Neuronal stem cell (in vitro differentiated cells): ENCODE data around the gene RMI2.

ENCODE experiments used
- DNase-seq: peaks from one replicate; pipeline ENCODE4 v3.0.0-alpha.2; 2013; ENCODE audit warnings: low spot score
- H2AFZ ChIP-seq: one replicate; pipeline ENCODE4 v1.6.1; 2013; ENCODE audit warnings: mild to moderate bottlenecking, low read length, inconsistent platforms
- H2AK5ac ChIP-seq: 2 replicates; pipeline ENCODE4 v1.6.1; 2013; ENCODE audit warnings: low read depth, mild to moderate bottlenecking, inconsistent platforms, low read length, moderate library complexity, mixed read lengths
- H2BK120ac ChIP-seq: 2 replicates; pipeline ENCODE4 v1.6.1; 2013; ENCODE audit warnings: low read depth, mild to moderate bottlenecking, inconsistent platforms, low read length, moderate library complexity, mixed read lengths
- H2BK12ac ChIP-seq: one replicate; pipeline ENCODE4 v1.6.1; 2013; ENCODE audit warnings: low read length, inconsistent platforms
- H2BK15ac ChIP-seq: 2 replicates; pipeline ENCODE4 v1.6.1; 2013; ENCODE audit warnings: mild to moderate bottlenecking, low read length, inconsistent platforms, mixed read lengths
- H2BK5ac ChIP-seq: one replicate; pipeline ENCODE4 v1.6.1; 2013; ENCODE audit warnings: inconsistent platforms, mild to moderate bottlenecking, low read length, moderate library complexity
- H3K14ac ChIP-seq: one replicate; pipeline ENCODE4 v1.6.1; 2013; ENCODE audit warnings: low read length, inconsistent platforms
- H3K18ac ChIP-seq: 2 replicates; pipeline ENCODE4 v1.6.1; 2013; ENCODE audit warnings: low read length, inconsistent platforms
- H3K23ac ChIP-seq: 2 replicates; pipeline ENCODE4 v1.6.1; 2013; ENCODE audit warnings: low read depth, mild to moderate bottlenecking, mixed read lengths, low read length, inconsistent platforms; ENCODE audit not compliant: poor library complexity
- H3K27ac ChIP-seq: replicated peaks from 3 replicates; pipeline ENCODE4 v1.5.1; 2013; ENCODE audit warnings: low read length, inconsistent platforms
- H3K27me3 ChIP-seq, 3 experiments: 2 replicates each; pipeline ENCODE4 v1.6.1; 2013; ENCODE audit warnings: low read length in 3 of 3, mild to moderate bottlenecking in 2 of 3, inconsistent platforms in 1 of 3, low read depth in 1 of 3, mixed read lengths in 1 of 3, moderate library complexity in 1 of 3; ENCODE audit not compliant: control insufficient read depth in 3 of 3, insufficient read depth in 3 of 3
- H3K36me3 ChIP-seq, 2 donors: replicated peaks in 1 of 2; 2 replicates each; pipeline ENCODE4 v1.6.1; 2013; ENCODE audit warnings: low read length in 2 of 2; ENCODE audit not compliant: control insufficient read depth in 2 of 2, insufficient read depth in 2 of 2
- H3K4ac ChIP-seq: 2 replicates; pipeline ENCODE4 v1.6.1; 2013; ENCODE audit warnings: inconsistent platforms, mild to moderate bottlenecking, low read length, moderate library complexity
- H3K4me1 ChIP-seq, 2 donors: 1 replicate in 1 of 2; 2 replicates in 1 of 2; pipeline ENCODE4 v1.6.1; 2013; ENCODE audit warnings: low read length in 2 of 2, low read depth in 1 of 2; ENCODE audit not compliant: control insufficient read depth in 2 of 2, insufficient read depth in 1 of 2
- H3K4me2 ChIP-seq: one replicate; pipeline ENCODE4 v1.6.1; 2013; ENCODE audit warnings: mild to moderate bottlenecking, low read length, inconsistent platforms; ENCODE audit not compliant: insufficient read depth, poor library complexity, severe bottlenecking
- H3K4me3 ChIP-seq, 2 donors: 2 replicates each; pipeline ENCODE4 v1.5.1; 2013; ENCODE audit warnings: low read length in 2 of 2, mild to moderate bottlenecking in 2 of 2, inconsistent platforms in 1 of 2, moderate library complexity in 1 of 2
- H3K79me1 ChIP-seq: one replicate; pipeline ENCODE4 v1.6.1; 2013; ENCODE audit warnings: low read depth, mild to moderate bottlenecking, inconsistent platforms, low read length, moderate library complexity
- H3K9ac ChIP-seq: one replicate; pipeline ENCODE4 v1.6.1; 2013; ENCODE audit warnings: mild to moderate bottlenecking, low read depth, low read length, inconsistent platforms; ENCODE audit not compliant: poor library complexity
- H3K9me3 ChIP-seq, 2 donors: replicated peaks in 1 of 2; 2 replicates each; pipeline versions ENCODE3 to v1.6.1; 2013; ENCODE audit warnings: low read length in 2 of 2, mild to moderate bottlenecking in 2 of 2, inconsistent platforms in 1 of 2, low read depth in 1 of 2, mixed read lengths in 1 of 2, moderate library complexity in 1 of 2; ENCODE audit not compliant: control insufficient read depth in 2 of 2, insufficient read depth in 1 of 2
- H4K8ac ChIP-seq: one replicate; pipeline ENCODE4 v1.6.1; 2013; ENCODE audit warnings: low read depth, mild to moderate bottlenecking, inconsistent platforms, low read length, moderate library complexity
- H4K91ac ChIP-seq: one replicate; pipeline ENCODE4 v1.6.1; 2013; ENCODE audit warnings: low read length, low read depth, mild to moderate bottlenecking, inconsistent platforms; ENCODE audit not compliant: poor library complexity
- WGBS, 2 donors: extraction: QIAGEN DNeasy Blood & Tissue Kit; methylation state at CpG; one replicate each; pipeline ENCODE4 v1.1.7; 2013; ENCODE audit warnings: missing lambda C conversion rate in 2 of 2, mixed read lengths in 1 of 2; ENCODE audit not compliant: insufficient read length in 2 of 2, insufficient replicate concordance in 1 of 2; ENCODE audit errors: extremely low coverage in 2 of 2; 5-methylcytosine and 5-hydroxymethylcytosine counted together

Gene RMI2

DNA sequence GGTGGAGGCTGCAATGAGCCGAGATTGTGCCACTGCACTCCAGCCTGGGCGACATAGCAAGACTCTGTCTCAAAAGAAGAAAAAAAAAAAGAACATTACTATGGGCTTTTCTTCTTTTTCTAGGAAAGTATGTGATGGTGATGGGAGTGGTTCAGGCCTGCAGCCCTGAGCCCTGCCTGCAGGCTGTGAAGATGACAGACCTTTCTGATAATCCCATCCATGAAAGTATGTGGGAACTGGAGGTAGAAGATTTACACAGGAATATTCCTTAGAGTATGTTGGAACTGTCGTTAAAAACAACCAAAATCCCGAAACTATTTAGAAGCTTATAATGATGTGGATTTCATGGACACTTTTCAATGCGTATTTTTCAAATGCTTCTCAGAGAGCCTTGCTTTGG, 5.3 kb downstream of the RMI2 start:
- Histone ChIP-seq H3K23ac (no peak overlapping the region), H3K36me3 (peaks cover 2 to 60% of the 10 kb centered on the region in 2 donors), H3K14ac (no peak overlapping the region), H3K4me1 (peaks cover 5 to 26% of the 10 kb centered on the region in 2 donors), H4K91ac (no peak overlapping the region), H2BK120ac (no peak overlapping the region), H4K8ac (no peak overlapping the region), H2BK5ac (no peak overlapping the region), H3K79me1 (peaks cover 2% of the 10 kb centered on the region), H3K4me3 (no peak overlapping the region), H3K4me2 (no peak overlapping the region), H2BK15ac (no peak overlapping the region), H3K4ac (no peak overlapping the region), H3K27ac (no peak overlapping the region), H3K18ac (no peak overlapping the region), H3K9ac (no peak overlapping the region), H2AK5ac (no peak overlapping the region), H2BK12ac (no peak overlapping the region), H3K9me3 (peaks cover 2 to 10% of the 10 kb centered on the region in 2 donors), H2AFZ (no peak overlapping the region), H3K27me3 (no peaks in the 10 kb centered on the region)
- no peak for DNase-seq
- WGBS, 2 donors: no CpG with 5 or more reads among the region's 5 CpGs

DNA sequence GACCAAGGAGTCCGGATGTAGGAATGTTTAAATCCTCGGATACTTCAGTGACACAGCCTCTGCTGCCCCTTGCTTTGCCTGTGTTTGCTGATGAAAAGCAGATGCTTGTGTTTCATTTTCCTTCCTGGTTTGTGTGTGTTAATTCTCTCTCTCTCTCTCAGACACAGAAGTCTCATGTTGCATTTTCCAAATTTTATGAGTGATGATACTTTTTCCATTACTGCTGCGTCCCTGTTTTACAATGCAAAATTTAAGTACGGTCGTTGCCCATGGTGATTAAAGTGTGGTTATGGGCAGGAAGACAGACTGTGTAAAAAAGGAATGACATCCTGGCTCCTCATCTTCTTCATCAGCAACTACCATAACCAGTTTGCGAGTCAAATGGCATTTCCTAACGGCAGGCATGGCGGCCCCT, 5.7 kb downstream of the RMI2 start:
- DNase-seq: no peak
- Histone ChIP-seq H3K27ac (no peak overlapping the region), H3K4me1 (peaks cover 5 to 25% of the 10 kb centered on the region in 2 donors), H3K36me3 (peaks cover 2 to 62% of the 10 kb centered on the region in 2 donors), H2BK5ac (no peak overlapping the region), H3K14ac (no peak overlapping the region), H3K79me1 (peaks cover 2% of the 10 kb centered on the region), H2AK5ac (no peak overlapping the region), H3K9me3 (peaks cover 2 to 10% of the 10 kb centered on the region in 2 donors), H3K9ac (no peak overlapping the region), H4K91ac (no peak overlapping the region), H4K8ac (no peak overlapping the region), H2BK15ac (no peak overlapping the region), H3K27me3 (no peaks in the 10 kb centered on the region), H3K4me3 (no peak overlapping the region), H2BK120ac (no peak overlapping the region), H3K23ac (no peak overlapping the region), H2AFZ (no peak overlapping the region), H2BK12ac (no peak overlapping the region), H3K4me2 (no peak overlapping the region), H3K18ac (no peak overlapping the region), H3K4ac (no peak overlapping the region)
- no CpG with 5 or more reads among the region's 8 CpGs for WGBS, 2 donors

DNA sequence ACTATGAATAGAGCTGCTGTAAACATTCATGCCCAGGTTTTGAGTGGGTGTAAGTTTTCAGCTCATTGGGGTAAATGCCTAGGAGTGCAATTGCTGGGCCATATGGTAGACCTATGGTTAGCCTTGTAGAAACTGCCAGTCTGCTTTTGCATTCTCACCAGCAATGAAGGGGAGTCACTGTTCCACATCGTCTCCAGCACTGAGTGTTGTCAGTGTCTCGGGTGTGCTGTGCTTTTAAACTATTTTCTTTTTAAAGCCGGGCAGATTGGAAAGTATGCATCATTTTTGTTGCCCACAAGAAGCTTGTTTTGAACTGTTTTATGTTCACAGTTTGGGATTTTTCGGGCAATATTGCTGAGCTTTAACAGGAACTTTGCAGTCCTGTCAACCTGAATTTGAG, 7.9 kb downstream of the RMI2 start:
- H2BK12ac ChIP-seq: no peak overlapping the region

DNA sequence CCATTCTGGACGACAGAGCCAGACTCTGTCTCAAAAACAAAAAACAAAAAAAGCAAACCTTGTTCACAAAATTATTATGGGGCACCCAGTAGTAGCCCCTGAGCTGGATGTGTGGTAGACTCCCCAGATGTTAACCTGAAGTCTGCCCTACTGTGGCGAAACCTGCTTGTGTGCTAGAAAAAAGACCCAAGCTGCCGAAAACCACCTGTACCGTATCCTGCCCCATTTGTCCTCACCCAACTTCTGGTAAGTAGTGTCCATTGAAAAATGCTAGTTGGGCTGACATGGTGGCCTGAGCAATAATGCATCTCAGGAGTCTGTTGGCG, 9.1 kb downstream of the RMI2 start:
- no peak overlapping the region for H2BK15ac ChIP-seq
- no peak overlapping the region for H4K91ac ChIP-seq
- H2BK5ac ChIP-seq: no peak overlapping the region
- peaks cover 2 to 8% of the 10 kb centered on the region in 2 donors for H3K9me3 ChIP-seq
- H2BK12ac ChIP-seq: no peak overlapping the region
- no peak overlapping the region for H2AFZ ChIP-seq
- WGBS, 2 donors: no CpG with 5 or more reads among the region's 5 CpGs
- peaks cover 1 to 13% of the 10 kb centered on the region in 2 donors for H3K4me1 ChIP-seq
- H3K36me3 ChIP-seq: peaks cover 2 to 47% of the 10 kb centered on the region in 2 donors
- H3K4me2 ChIP-seq: no peak overlapping the region
- H3K9ac ChIP-seq: no peak overlapping the region
- H3K4me3 ChIP-seq: peak overlapping the region in 1 of 2 donors; percentile 23
- H3K14ac ChIP-seq: no peak overlapping the region
- H4K8ac ChIP-seq: no peak overlapping the region
- H3K79me1 ChIP-seq: no peaks in the 10 kb centered on the region
- H3K23ac ChIP-seq: no peak overlapping the region
- H3K18ac ChIP-seq: no peak overlapping the region
- no peak overlapping the region for H3K4ac ChIP-seq
- H3K27ac ChIP-seq: no peak overlapping the region
- H2BK120ac ChIP-seq: no peak overlapping the region
- DNase-seq: no peak
- no peaks in the 10 kb centered on the region for H3K27me3 ChIP-seq
- H2AK5ac ChIP-seq: no peak overlapping the region

More for the DNA sequence above, 7.9 kb downstream of the RMI2 start:
- Histone ChIP-seq H3K18ac (no peak overlapping the region), H3K4me2 (no peak overlapping the region), H3K14ac (no peak overlapping the region), H2BK15ac (no peak overlapping the region), H2BK120ac (no peak overlapping the region), H3K4me3 (no peak overlapping the region), H3K4ac (no peak overlapping the region), H3K23ac (no peak overlapping the region), H3K4me1 (peaks cover 1 to 19% of the 10 kb centered on the region in 2 donors), H3K9me3 (peaks cover 2 to 8% of the 10 kb centered on the region in 2 donors), H2AK5ac (no peak overlapping the region), H3K36me3 (peaks cover 2 to 48% of the 10 kb centered on the region in 2 donors), H3K27ac (no peak overlapping the region), H3K9ac (no peak overlapping the region), H4K91ac (no peak overlapping the region), H4K8ac (no peak overlapping the region), H3K27me3 (no peaks in the 10 kb centered on the region), H3K79me1 (no peaks in the 10 kb centered on the region), H2BK5ac (no peak overlapping the region), H2AFZ (no peak overlapping the region)
- no peak for DNase-seq
- no CpG with 5 or more reads among the region's 4 CpGs for WGBS, 2 donors
